BJ (cell line): ENCODE data around the gene C5orf15. TPM values are rescaled to one million over a fixed set of nuclear protein-coding genes. Genes with fewer than 3 reads are reported as not detected.

Experiments
- CTCF ChIA-PET: fragments of 350-600 bp; formaldehyde crosslinking; extraction: SDS; loops from one replicate; lab custom pipeline; 2021; ENCODE audit warnings: antibody characterized with exemption, inconsistent platforms; lab: Yijun Ruan, JAX
- POLR2A ChIA-PET: fragments of 300-600 bp; sonication (Branson Sonifier 250); formaldehyde crosslinking; extraction: SDS; loops from one replicate; lab custom pipeline; 2021; ENCODE audit warnings: antibody characterized with exemption; lab: Charles Lee
- DNase-seq: peaks from one replicate; pipeline ENCODE4 v3.0.0-alpha.2; 2011; ENCODE audit warnings: low read depth
- H3K27me3 ChIP-seq: 2 replicates; pipeline ENCODE4 v1.6.0; 2011; ENCODE audit warnings: low read length; ENCODE audit not compliant: control insufficient read depth, insufficient read depth
- H3K36me3 ChIP-seq: 2 replicates; pipeline ENCODE4 v1.5.1; 2011; ENCODE audit warnings: low read length; ENCODE audit not compliant: control insufficient read depth, insufficient read depth
- H3K4me3 ChIP-seq: 2 replicates; pipeline ENCODE4 v1.5.1; 2011; ENCODE audit warnings: low read depth, mild to moderate bottlenecking, control low read depth, low read length
- polyA plus RNA-seq: library from polyadenylated mRNA; depleted of rRNA; stranded (reverse); fragments of >200 nt; gene quantifications from 2 replicates; pipeline ENCODE4 v1.2.3, GENCODE V29; 2011
- TF ChIP-seq, protein P1 (sequence below): IDR thresholded peaks from 2 replicates; pipeline ENCODE4 v1.5.1; 2011; ENCODE audit warnings: low read depth, mild to moderate bottlenecking, control low read depth, inconsistent platforms, low read length, moderate library complexity; ENCODE audit not compliant: insufficient read depth

The C5orf15 gene
- polyA plus RNA-seq, 1 experiment, result 48.1 TPM

DNA sequence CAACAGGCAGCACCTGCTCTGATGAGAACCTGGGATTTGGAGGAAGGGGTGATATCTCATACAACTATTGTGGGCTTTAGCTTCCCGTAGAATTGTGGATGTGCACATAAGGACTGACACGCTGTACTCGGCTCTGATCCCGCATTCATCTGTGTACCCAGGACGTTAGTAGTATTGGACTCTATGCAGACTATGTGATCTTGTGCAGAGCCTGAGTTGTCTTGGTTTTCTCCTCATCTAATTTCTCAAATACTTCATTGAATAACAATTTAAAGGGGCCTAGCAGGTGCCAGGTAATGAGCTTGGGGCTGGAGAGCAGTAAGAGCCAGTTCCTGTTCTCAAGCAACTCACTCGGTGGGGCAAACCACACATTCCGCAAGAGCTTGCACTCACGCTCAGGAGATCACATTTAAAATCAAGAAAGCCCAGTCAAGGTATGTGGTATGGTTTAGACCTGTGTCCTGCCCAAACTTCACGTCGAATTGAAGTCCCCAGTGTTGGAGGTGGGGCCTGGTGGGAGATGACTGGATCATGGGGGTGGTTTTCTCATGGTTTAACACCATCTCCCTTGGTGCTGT, 14.8 kb downstream of the C5orf15 start:
- ChIA-PET POLR2A (no interaction called here), CTCF (interaction anchor here (1.6 to 1.8 kb wide), 3 partner anchors 9 to 15 kb away, joined by 4 to 5 read pairs (median 4); no protein-coding TSS in a partner anchor)

DNA sequence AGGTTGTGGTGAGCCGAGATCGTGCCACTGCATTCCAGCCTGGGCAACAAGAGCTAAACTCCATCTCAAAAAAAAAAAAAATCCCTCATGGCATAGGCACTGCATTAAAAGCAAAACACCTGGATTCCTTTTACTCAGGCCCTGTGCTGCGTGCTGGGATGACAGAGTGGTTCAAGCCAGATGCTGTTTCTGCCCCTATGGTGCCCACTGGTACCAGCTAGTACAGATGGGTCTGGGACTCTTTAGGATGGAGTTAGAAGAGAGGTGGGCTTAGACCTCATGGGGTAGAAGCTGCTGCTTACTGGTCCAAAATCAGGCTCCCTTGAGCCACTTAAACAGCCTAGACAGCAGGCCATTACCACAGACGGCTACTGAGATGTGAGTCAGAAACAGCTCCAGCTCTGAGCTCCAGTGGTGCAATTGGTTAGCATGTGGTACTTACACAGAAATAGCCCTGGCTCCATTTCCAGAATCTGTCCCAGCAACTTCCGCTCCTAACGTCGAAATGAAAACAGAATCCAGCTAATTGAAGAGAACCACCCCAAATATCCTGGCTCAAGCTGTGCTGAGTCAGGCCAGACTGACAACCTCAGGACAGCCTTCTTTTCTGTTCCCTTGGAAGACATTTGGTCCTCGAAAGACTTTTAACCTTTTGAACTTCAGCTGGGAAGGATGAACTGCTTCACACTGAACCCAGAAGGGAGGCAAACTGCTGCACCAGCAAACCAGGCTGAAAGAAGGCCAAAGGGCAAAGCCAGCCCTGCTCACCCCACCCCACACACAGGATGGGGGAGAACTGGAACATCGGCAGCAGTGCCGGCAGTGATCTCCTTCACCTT, 15.5 kb downstream of the C5orf15 start:
- TF ChIP-seq, protein P1, sequence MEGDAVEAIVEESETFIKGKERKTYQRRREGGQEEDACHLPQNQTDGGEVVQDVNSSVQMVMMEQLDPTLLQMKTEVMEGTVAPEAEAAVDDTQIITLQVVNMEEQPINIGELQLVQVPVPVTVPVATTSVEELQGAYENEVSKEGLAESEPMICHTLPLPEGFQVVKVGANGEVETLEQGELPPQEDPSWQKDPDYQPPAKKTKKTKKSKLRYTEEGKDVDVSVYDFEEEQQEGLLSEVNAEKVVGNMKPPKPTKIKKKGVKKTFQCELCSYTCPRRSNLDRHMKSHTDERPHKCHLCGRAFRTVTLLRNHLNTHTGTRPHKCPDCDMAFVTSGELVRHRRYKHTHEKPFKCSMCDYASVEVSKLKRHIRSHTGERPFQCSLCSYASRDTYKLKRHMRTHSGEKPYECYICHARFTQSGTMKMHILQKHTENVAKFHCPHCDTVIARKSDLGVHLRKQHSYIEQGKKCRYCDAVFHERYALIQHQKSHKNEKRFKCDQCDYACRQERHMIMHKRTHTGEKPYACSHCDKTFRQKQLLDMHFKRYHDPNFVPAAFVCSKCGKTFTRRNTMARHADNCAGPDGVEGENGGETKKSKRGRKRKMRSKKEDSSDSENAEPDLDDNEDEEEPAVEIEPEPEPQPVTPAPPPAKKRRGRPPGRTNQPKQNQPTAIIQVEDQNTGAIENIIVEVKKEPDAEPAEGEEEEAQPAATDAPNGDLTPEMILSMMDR, result no peak
- Histone ChIP-seq H3K27me3 (no peaks in the 10 kb centered on the region), H3K4me3 (no peak overlapping the region), H3K36me3 (no peaks in the 10 kb centered on the region; the same call in 1 of the 2 replicates)
- POLR2A ChIA-PET, result no interaction called here
- DNase-seq, result peak; percentile 88
- CTCF ChIA-PET, result interaction anchor here (1.6 to 1.8 kb wide), 3 partner anchors 8 to 14 kb away, joined by 4 to 5 read pairs (median 4); no protein-coding TSS in a partner anchor

More for the DNA sequence above, 14.8 kb downstream of the C5orf15 start:
- Histone ChIP-seq H3K27me3 (no peaks in the 10 kb centered on the region), H3K4me3 (no peak overlapping the region), H3K36me3 (no peaks in the 10 kb centered on the region; the same call in 1 of the 2 replicates)
- DNase-seq, result no peak
- TF ChIP-seq, protein P1, result no peak

DNA sequence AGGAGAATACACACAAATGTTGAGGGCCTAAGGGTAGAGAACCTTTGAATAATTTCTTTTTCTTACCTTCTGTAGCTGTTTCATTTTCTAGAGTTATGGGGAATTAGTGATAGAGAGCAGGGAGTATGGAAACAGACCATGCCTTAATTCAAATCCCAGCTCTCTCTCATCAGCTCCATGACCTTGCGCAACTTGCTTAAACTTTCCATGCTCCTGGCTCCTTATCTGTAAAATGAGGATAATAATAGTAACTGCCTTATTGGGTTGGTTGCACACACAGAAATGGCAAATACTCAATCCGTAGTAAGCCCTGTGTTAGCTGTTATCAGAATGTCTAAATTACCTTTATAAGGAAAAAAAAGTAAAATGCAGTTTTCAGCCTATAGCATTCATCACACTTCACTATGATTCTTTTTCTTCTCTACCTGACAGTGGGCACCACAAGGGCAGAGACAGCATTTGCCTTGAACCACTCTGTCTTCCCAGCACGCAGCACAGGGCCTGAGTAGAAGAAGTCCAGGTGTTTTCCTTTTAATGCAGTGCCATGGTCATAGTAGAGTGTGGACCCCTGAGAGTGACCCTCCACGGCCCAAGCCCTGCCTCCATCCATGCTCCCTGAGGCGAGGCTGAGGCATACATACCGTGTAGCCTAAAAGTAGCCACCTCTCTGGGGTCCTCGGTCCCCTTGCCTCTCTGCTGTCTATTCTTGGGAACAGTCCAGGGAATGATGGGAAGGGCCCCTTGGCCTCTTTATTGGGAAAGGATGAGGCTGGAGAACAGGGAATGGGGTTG, 17.4 kb downstream of the C5orf15 start:
- Histone ChIP-seq H3K27me3 (0 out of 2 replicates have a peak, but pooled peaks cover 2% of the 10 kb centered on the region), H3K36me3 (no peaks in the 10 kb centered on the region; the same call in 1 of the 2 replicates), H3K4me3 (no peak overlapping the region)
- no peak for DNase-seq
- ChIA-PET CTCF (interaction anchor here (1.3 to 1.4 kb wide), 2 partner anchors 12 to 840 kb away, joined by 3 read pairs; no protein-coding TSS in a partner anchor), POLR2A (no interaction called here)
- TF ChIP-seq, protein P1, result no peak

DNA sequence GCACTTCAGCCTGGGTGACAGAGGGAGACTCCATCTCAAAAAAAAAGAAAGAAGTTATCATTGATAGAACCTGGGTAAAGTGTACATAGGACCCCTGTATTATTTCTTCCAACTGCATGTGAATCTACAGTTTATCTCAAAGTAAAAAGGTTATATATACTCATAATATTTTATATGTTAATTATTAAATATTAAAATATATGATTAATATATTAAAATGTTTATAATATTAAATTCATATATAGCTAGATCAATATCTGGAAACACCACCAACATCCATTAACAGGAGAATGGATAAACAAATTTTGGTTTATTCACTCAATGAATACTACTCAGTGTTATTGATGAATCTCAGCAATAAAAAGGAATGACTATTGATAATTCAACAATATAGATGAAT, 19.7 kb downstream of the C5orf15 start:
- POLR2A ChIA-PET, result no interaction called here
- Histone ChIP-seq H3K27me3 (0 out of 2 replicates have a peak, but pooled peaks cover 2% of the 10 kb centered on the region), H3K4me3 (no peak overlapping the region), H3K36me3 (no peaks in the 10 kb centered on the region)
- no peak for DNase-seq
- CTCF ChIA-PET, result no interaction called here
- TF ChIP-seq, protein P1, result no peak
